MM.1S (cell line): ENCODE results near the gene RPTOR.

ENCODE experiments used
- CTCF ChIP-seq: fragments of 300-600 bp; sonication (generic); IDR thresholded peaks from 2 replicates; pipeline ENCODE4 v1.5.1; 2016; ENCODE audit warnings: antibody characterized with exemption, low read length, mixed read lengths
- EZH2 ChIP-seq: fragments of 300-600 bp; sonication (generic); optimal IDR thresholded peaks from 2 replicates; pipeline ENCODE3; 2017; ENCODE audit warnings: low read depth, mild to moderate bottlenecking, antibody characterized with exemption, low read length, mixed read lengths

GRCh38 chr17:80984749-80985148, 440.1 kb downstream of the RPTOR start:
- TF ChIP-seq CTCF (no peak), EZH2 (no peak)
